ENCODE results near the gene ZFAND3.

DNA sequence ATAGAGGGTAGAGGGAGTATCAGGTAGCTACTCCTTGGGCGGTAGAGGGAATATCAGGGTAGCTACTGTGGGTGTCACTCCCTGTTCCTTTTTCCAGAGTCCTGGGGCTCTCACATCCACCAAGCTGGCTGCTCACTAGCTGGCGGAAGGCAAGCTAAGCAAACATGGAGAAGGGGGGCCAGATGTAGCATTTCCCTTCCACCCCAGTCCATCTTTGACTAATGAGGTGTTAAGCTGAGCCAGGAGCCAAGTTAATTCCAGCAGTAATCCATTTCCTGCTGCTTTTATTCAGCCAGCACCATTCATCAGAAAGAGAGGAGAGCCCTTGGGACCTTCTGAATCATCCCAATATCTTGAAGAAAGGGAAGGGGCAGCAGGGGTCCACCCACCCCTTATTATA is 330.0 kb downstream of the ZFAND3 start:
- TF ChIP-seq, protein P1, sequence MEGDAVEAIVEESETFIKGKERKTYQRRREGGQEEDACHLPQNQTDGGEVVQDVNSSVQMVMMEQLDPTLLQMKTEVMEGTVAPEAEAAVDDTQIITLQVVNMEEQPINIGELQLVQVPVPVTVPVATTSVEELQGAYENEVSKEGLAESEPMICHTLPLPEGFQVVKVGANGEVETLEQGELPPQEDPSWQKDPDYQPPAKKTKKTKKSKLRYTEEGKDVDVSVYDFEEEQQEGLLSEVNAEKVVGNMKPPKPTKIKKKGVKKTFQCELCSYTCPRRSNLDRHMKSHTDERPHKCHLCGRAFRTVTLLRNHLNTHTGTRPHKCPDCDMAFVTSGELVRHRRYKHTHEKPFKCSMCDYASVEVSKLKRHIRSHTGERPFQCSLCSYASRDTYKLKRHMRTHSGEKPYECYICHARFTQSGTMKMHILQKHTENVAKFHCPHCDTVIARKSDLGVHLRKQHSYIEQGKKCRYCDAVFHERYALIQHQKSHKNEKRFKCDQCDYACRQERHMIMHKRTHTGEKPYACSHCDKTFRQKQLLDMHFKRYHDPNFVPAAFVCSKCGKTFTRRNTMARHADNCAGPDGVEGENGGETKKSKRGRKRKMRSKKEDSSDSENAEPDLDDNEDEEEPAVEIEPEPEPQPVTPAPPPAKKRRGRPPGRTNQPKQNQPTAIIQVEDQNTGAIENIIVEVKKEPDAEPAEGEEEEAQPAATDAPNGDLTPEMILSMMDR (IDR thresholded peaks at IDR 0.05), result no peak
- TF ChIP-seq POLR2A (IDR thresholded peaks at IDR 0.05; ENCODE audit: low read length), result no peak
- no peak for TF ChIP-seq ZSCAN20 (CRISPR knock-in tag; IDR thresholded peaks at IDR 0.05)
- no peak for TF ChIP-seq TFCP2L1 (CRISPR knock-in tag; IDR thresholded peaks at IDR 0.05)
- no peak for TF ChIP-seq MAFK (IDR thresholded peaks at IDR 0.05; ENCODE audit: partially characterized antibody)
- TF ChIP-seq KDM1A (IDR thresholded peaks at IDR 0.05; ENCODE audit: low read depth), result no peak

Measured in A549 (cell line).